Endothelial cell of umbilical vein (primary cell): ENCODE measurements around the gene NPAT. TPM values are rescaled to one million over a fixed set of nuclear protein-coding genes. Genes with fewer than 3 reads are reported as not detected.

Experiments
- BruUV-seq: library from RNA; stranded (reverse); fragments of 400-500 nt; replicated peaks from 2 replicates; lab custom pipeline; 2021; lab: Mats Ljungman, UMichigan
- CTCF ChIA-PET: fragments of 300-600, 350-600 bp; sonication (Branson Sonifier 250); formaldehyde crosslinking; loops from one replicate; lab custom pipeline; 2021; ENCODE audit warnings: antibody characterized with exemption, inconsistent platforms; lab: Charles Lee
- POLR2A ChIA-PET: fragments of 300-600, 350-600 bp; sonication (Branson Sonifier 250); formaldehyde crosslinking; loops from one replicate; lab custom pipeline; 2021; ENCODE audit warnings: antibody characterized with exemption, inconsistent platforms; lab: Charles Lee
- DNase-seq: peaks from one replicate; pipeline ENCODE4 v3.0.0-alpha.2; 2011; ENCODE audit warnings: low read depth, low spot score
- FAIRE-seq: peaks from 2 replicates; lab custom pipeline; 2011; peaks lifted over from hg19 to GRCh38; lab: Jason Lieb, UNC
- H2AFZ ChIP-seq: 2 replicates; pipeline ENCODE4 v1.6.0; 2012; ENCODE audit warnings: low read depth, low read length, control low read depth, inconsistent platforms
- H3K27ac ChIP-seq: 2 replicates; pipeline ENCODE4 v1.5.1; 2011; ENCODE audit warnings: low read depth, mild to moderate bottlenecking, control low read depth, low read length, moderate library complexity; ENCODE audit not compliant: insufficient read depth
- H3K27me3 ChIP-seq, 2 experiments: 2 replicates each; pipeline versions ENCODE4 v1.6.0 to v1.6.1; 2011; ENCODE audit warnings: low read length in 2 of 2, mixed read lengths in 1 of 2; ENCODE audit not compliant: control insufficient read depth in 2 of 2, insufficient read depth in 2 of 2
- H3K36me3 ChIP-seq, 2 experiments: 2 replicates in 1 of 2; 3 replicates in 1 of 2; pipeline ENCODE4 v1.5.1; 2011; ENCODE audit warnings: low read length in 2 of 2, mild to moderate bottlenecking in 1 of 2, moderate library complexity in 1 of 2; ENCODE audit not compliant: control insufficient read depth in 2 of 2, insufficient read depth in 2 of 2; ENCODE audit errors: extremely low read depth in 1 of 2
- H3K4me1 ChIP-seq: 3 replicates; pipeline ENCODE4 v1.5.1; 2011; ENCODE audit warnings: mild to moderate bottlenecking, low read length; ENCODE audit not compliant: control insufficient read depth, insufficient read depth; ENCODE audit errors: extremely low read depth
- H3K4me2 ChIP-seq: 2 replicates; pipeline ENCODE4 v1.6.1; 2011; ENCODE audit warnings: low read length, control low read depth, mixed read lengths; ENCODE audit not compliant: insufficient read depth
- H3K4me3 ChIP-seq, 3 experiments: fragments of 200-600 bp in 1 of 3; sonication (generic), shearing (Covaris generic) in 1 of 3; replicated peaks in 1 of 3; 2 replicates each; pipeline ENCODE4 v1.5.1; 2011 to 2016; ENCODE audit warnings: control low read depth in 3 of 3, low read length in 3 of 3, mild to moderate bottlenecking in 2 of 3, inconsistent platforms in 1 of 3, low read depth in 1 of 3, moderate library complexity in 1 of 3; ENCODE audit not compliant: insufficient read depth in 1 of 3
- H3K79me2 ChIP-seq: 2 replicates; pipeline ENCODE4 v1.6.0; 2012; ENCODE audit warnings: low read length, inconsistent platforms; ENCODE audit not compliant: control insufficient read depth, insufficient read depth
- H3K9ac ChIP-seq: replicated peaks from 2 replicates; pipeline ENCODE3; 2011; ENCODE audit warnings: low read length, control low read depth; ENCODE audit not compliant: insufficient read depth; ENCODE audit errors: extremely low read depth
- H3K9me1 ChIP-seq: replicated peaks from 3 replicates; pipeline ENCODE4 v1.6.0; 2011; ENCODE audit warnings: mild to moderate bottlenecking, low read length; ENCODE audit not compliant: control insufficient read depth, insufficient read depth; ENCODE audit errors: extremely low read depth
- H3K9me3 ChIP-seq: replicated peaks from 2 replicates; pipeline ENCODE4 v1.5.1; 2012; ENCODE audit warnings: low read length, inconsistent platforms; ENCODE audit not compliant: control insufficient read depth, insufficient read depth
- H4K20me1 ChIP-seq: replicated peaks from 2 replicates; pipeline ENCODE3; 2011; ENCODE audit warnings: mild to moderate bottlenecking, low read length; ENCODE audit not compliant: control insufficient read depth, insufficient read depth; ENCODE audit errors: extremely low read depth
- CTCF ChIP-seq, 2 donors: IDR thresholded peaks; 1 replicate in 1 of 2; 2 replicates in 1 of 2; pipeline ENCODE4 v1.5.1; 2011; ENCODE audit warnings: low read length in 2 of 2, mild to moderate bottlenecking in 2 of 2, moderate library complexity in 2 of 2, control low read depth in 1 of 2, inconsistent platforms in 1 of 2, low read depth in 1 of 2; ENCODE audit not compliant: insufficient read depth in 1 of 2; ENCODE audit errors: extremely low read depth in 1 of 2
- EZH2 ChIP-seq: IDR thresholded peaks from 2 replicates; pipeline ENCODE4 v1.6.1; 2012; ENCODE audit warnings: borderline replicate concordance, low read depth, mild to moderate bottlenecking, moderate library complexity, low read length, inconsistent platforms; ENCODE audit not compliant: severe bottlenecking
- FOS ChIP-seq: IDR thresholded peaks from 2 replicates; pipeline ENCODE4 v1.6.1; 2011; ENCODE audit warnings: mild to moderate bottlenecking, low read length, moderate library complexity, borderline replicate concordance; ENCODE audit not compliant: insufficient read depth
- GATA2 ChIP-seq: IDR thresholded peaks from 2 replicates; pipeline ENCODE4 v1.7.0; 2011; ENCODE audit warnings: low read depth, mild to moderate bottlenecking, moderate library complexity, mixed read lengths, low read length; ENCODE audit not compliant: insufficient read length, insufficient read depth
- JUN ChIP-seq: IDR thresholded peaks from 2 replicates; pipeline ENCODE4 v1.6.1; 2011; ENCODE audit warnings: borderline replicate concordance, low read depth; ENCODE audit not compliant: insufficient read length, insufficient read depth
- MYC ChIP-seq: IDR thresholded peaks from one replicate; pipeline ENCODE4 v1.6.1; 2011; ENCODE audit warnings: mild to moderate bottlenecking, low read depth, low read length
- POLR2A ChIP-seq: IDR thresholded peaks from 2 replicates; pipeline ENCODE4 v1.6.1; 2012; ENCODE audit warnings: low read depth, mild to moderate bottlenecking, control low read depth, low read length
- POLR2AphosphoS5 ChIP-seq: IDR thresholded peaks from 2 replicates; pipeline ENCODE4 v1.6.1; 2012; ENCODE audit warnings: low read depth, mild to moderate bottlenecking, control low read depth, low read length, moderate library complexity; ENCODE audit not compliant: insufficient read depth
- dilution Hi-C: fragments of 300-500 bp; cut with MboI; formaldehyde crosslinking; loops from one replicate; pipeline ENCODE4 v1.15.0; 2019; ENCODE audit warnings: low sequenced_read_pairs; ENCODE audit not compliant: extremely low pct_ligation_motif_present
- intact Hi-C: fragments of 100-400 bp; cut with micrococcal nuclease; formaldehyde crosslinking; loops from one replicate; pipeline ENCODE4 v1.10.0; 2022
- polyA plus RNA-seq, 4 experiments: library from polyadenylated mRNA; depleted of rRNA in 3 of 4; stranded (reverse) in 3 of 4; unstranded in 1 of 4; fragments of >200 nt; gene quantifications; 2 replicates each; pipeline versions ENCODE4 v1.2.1 to v1.2.3, GENCODE V29; 2011 to 2012; ENCODE audit warnings: missing spikeins in 1 of 4
- total RNA-seq: library from RNA; stranded (reverse); gene quantifications from 2 replicates; pipeline ENCODE4 v1.2.3, GENCODE V29; 2021
- TF ChIP-seq, protein P1 (sequence below): IDR thresholded peaks from 2 replicates; pipeline ENCODE4 v1.6.1; 2011; ENCODE audit not compliant: insufficient read depth, insufficient read length

Gene NPAT
- total and polyA plus RNA-seq, 2 donors (not counting 3 experiments of a cell fraction or from before 2014, with no cell fraction given), result 4.4 to 19.0 TPM

- no peaks in the 10 kb centered on the region for H3K9me1 ChIP-seq
- dilution Hi-C loops (no loop called here), intact Hi-C loops (loop anchor here (5.0 kb wide), 1 partner anchor 260 kb away; the partner anchor contains the start of gene POGLUT3)
- no peak for TF ChIP-seq POLR2AphosphoS5
- no peak for TF ChIP-seq MYC
- TF ChIP-seq GATA2, result no peak
- TF ChIP-seq FOS, result no peak
- no peak for TF ChIP-seq JUN
- no peak for TF ChIP-seq POLR2A
- no peak for TF ChIP-seq CTCF (IDR thresholded peaks at IDR 0.05; ENCODE audit: extremely low read depth in 1 of 2, insufficient read depth in 1 of 2, low read depth in 1 of 2, low read length in 2 of 2)
- TF ChIP-seq, protein P1, sequence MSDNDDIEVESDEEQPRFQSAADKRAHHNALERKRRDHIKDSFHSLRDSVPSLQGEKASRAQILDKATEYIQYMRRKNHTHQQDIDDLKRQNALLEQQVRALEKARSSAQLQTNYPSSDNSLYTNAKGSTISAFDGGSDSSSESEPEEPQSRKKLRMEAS, result no peak
- TF ChIP-seq EZH2, result no peak
- H3K9me3 ChIP-seq, result no peaks in the 10 kb centered on the region
- no peak for FAIRE-seq
- peaks cover 16% of the 10 kb centered on the region for H3K4me1 ChIP-seq
- no peak for DNase-seq
- H3K4me3 ChIP-seq, result no peak overlapping the region
- H3K36me3 ChIP-seq, result peaks cover 4% of the 10 kb centered on the region in 2 experiments
- H2AFZ ChIP-seq, result peak overlapping the region; percentile 73
- ChIA-PET CTCF (interaction anchor here (1.2 to 2.0 kb wide), 3 partner anchors 14 to 421 kb away, joined by 3 to 8 read pairs (median 5); partner anchors contain the start of genes ATM and NPAT), POLR2A (interaction anchor here (0.6 kb wide), 1 partner anchor 36 kb away, joined by 6 read pairs; no protein-coding TSS in a partner anchor)
- peak overlapping the region; percentile 41 for H3K9ac ChIP-seq
- H3K27ac ChIP-seq, result peak overlapping the region; percentile 94
- H3K79me2 ChIP-seq, result no peaks in the 10 kb centered on the region
- no TSS peak for BruUV-seq
- no peaks in the 10 kb centered on the region for H4K20me1 ChIP-seq
- H3K4me2 ChIP-seq, result peak overlapping the region; percentile 78
- H3K27me3 ChIP-seq, result no peaks in the 10 kb centered on the region
Measured at GRCh38 chr11:108237058-108237481, 14.6 kb upstream of the NPAT start.
